Common myeloid progenitor, CD34-positive (primary cell): Measurements from ENCODE around the gene EXOC6.
A peak's percentile ranks its signal among the peaks of the same experiment; 100 is the strongest.

Source experiments
- CTCF ChIA-PET: fragments of 350-600 bp; sonication (Branson Sonifier 250); formaldehyde crosslinking; loops from one replicate; lab custom pipeline; 2021; ENCODE audit warnings: antibody characterized with exemption; lab: Charles Lee
- POLR2A ChIA-PET: fragments of 350-600 bp; sonication (Branson Sonifier 250); formaldehyde crosslinking; loops from one replicate; lab custom pipeline; 2021; ENCODE audit warnings: antibody characterized with exemption; lab: Charles Lee
- DNase-seq, 3 donors: peaks; one replicate each; pipeline versions ENCODE4 v3.0.0 to v3.0.0-alpha.2; 2013
- H3K27ac ChIP-seq, 2 experiments: 1 replicate in 1 of 2; 2 replicates in 1 of 2; pipeline ENCODE4 v1.7.0; 2013; ENCODE audit warnings: inconsistent platforms in 2 of 2, low read length in 2 of 2, mild to moderate bottlenecking in 2 of 2, low read depth in 1 of 2, moderate library complexity in 1 of 2; ENCODE audit not compliant: severe bottlenecking in 2 of 2, insufficient read depth in 1 of 2, poor library complexity in 1 of 2
- H3K27me3 ChIP-seq, 5 experiments: replicated peaks in 2 of 5; 1 replicate in 3 of 5; 2 replicates in 2 of 5; pipeline versions ENCODE4 v1.6.1 to v1.7.0; 2013; ENCODE audit warnings: low read length in 4 of 5, mild to moderate bottlenecking in 2 of 5, moderate library complexity in 2 of 5, inconsistent platforms in 1 of 5; ENCODE audit not compliant: insufficient read depth in 5 of 5, control insufficient read depth in 4 of 5
- H3K36me3 ChIP-seq, 4 experiments: 1 replicate in 2 of 4; 2 replicates in 2 of 4; pipeline versions ENCODE4 v1.6.1 to v1.7.0; 2013; ENCODE audit warnings: low read length in 3 of 4, control low read depth in 1 of 4, mild to moderate bottlenecking in 1 of 4; ENCODE audit not compliant: control insufficient read depth in 4 of 4, insufficient read depth in 4 of 4
- H3K4me1 ChIP-seq, 4 experiments: 1 replicate in 3 of 4; 2 replicates in 1 of 4; pipeline versions ENCODE4 v1.6.1 to v1.7.1; 2013; ENCODE audit warnings: low read length in 3 of 4, mild to moderate bottlenecking in 3 of 4, control low read depth in 1 of 4, inconsistent platforms in 1 of 4, moderate library complexity in 1 of 4; ENCODE audit not compliant: control insufficient read depth in 4 of 4, insufficient read depth in 4 of 4; ENCODE audit errors: control extremely low read depth in 1 of 4
- H3K4me3 ChIP-seq, 7 experiments: 1 replicate in 4 of 7; 2 replicates in 3 of 7; pipeline versions ENCODE4 v1.5.1 to v1.7.0; 2013; ENCODE audit warnings: mild to moderate bottlenecking in 7 of 7, low read length in 6 of 7, moderate library complexity in 6 of 7, inconsistent platforms in 2 of 7, low read depth in 2 of 7, control low read depth in 1 of 7; ENCODE audit not compliant: insufficient read depth in 4 of 7, control insufficient read depth in 1 of 7; ENCODE audit errors: extremely low read depth in 1 of 7
- H3K9me3 ChIP-seq, 5 experiments: 1 replicate in 4 of 5; 2 replicates in 1 of 5; pipeline versions ENCODE4 v1.6.1 to v1.7.1; 2013; ENCODE audit warnings: low read length in 4 of 5, mild to moderate bottlenecking in 2 of 5, inconsistent platforms in 1 of 5, low read depth in 1 of 5, moderate library complexity in 1 of 5; ENCODE audit not compliant: control insufficient read depth in 4 of 5, insufficient read depth in 2 of 5; ENCODE audit errors: control extremely low read depth in 1 of 5
- WGBS: methylation state at CpG from one replicate; pipeline ENCODE4 v1.1.5; 2013; ENCODE audit not compliant: insufficient coverage; 5-methylcytosine and 5-hydroxymethylcytosine counted together

The EXOC6 gene

GRCh38 chr10:92834331-92834730 is 14.0 kb upstream of the EXOC6 start:
- DNase-seq, result no peak
- H3K4me3 ChIP-seq, result no peak overlapping the region
- H3K4me1 ChIP-seq, result peaks cover 0 to 24% (median 16%) of the 10 kb centered on the region in 4 experiments
- H3K27me3 ChIP-seq, result no peaks in the 10 kb centered on the region
- 100% methylated on average over 2 of the region's 3 CpGs for WGBS
- ChIA-PET POLR2A (interaction anchor here (0.6 kb wide), 1 partner anchor 135 kb away, joined by 4 read pairs; no protein-coding TSS in a partner anchor), CTCF (interaction anchor here (1.2 to 4.1 kb wide), 5 partner anchors 8 to 46 kb away, joined by 3 to 22 read pairs (median 6); no protein-coding TSS in a partner anchor)
- H3K9me3 ChIP-seq, result no peaks in the 10 kb centered on the region
- H3K27ac ChIP-seq, result no peak overlapping the region
- H3K36me3 ChIP-seq, result no peaks in the 10 kb centered on the region

GRCh38 chr10:92834986-92835385 is 13.3 kb upstream of the EXOC6 start:
- ChIA-PET POLR2A (no interaction called here), CTCF (interaction anchor here (1.1 to 4.1 kb wide), 8 partner anchors 8 to 140 kb away, joined by 3 to 22 read pairs (median 6); no protein-coding TSS in a partner anchor)
- no peaks in the 10 kb centered on the region for H3K36me3 ChIP-seq
- H3K4me1 ChIP-seq, result peaks cover 0 to 28% (median 18%) of the 10 kb centered on the region in 4 experiments
- H3K4me3 ChIP-seq, result no peak overlapping the region
- H3K27me3 ChIP-seq, result no peaks in the 10 kb centered on the region
- H3K9me3 ChIP-seq, result no peaks in the 10 kb centered on the region
- DNase-seq, result no peak
- no peak overlapping the region for H3K27ac ChIP-seq

- H3K27ac ChIP-seq, result no peak overlapping the region
- H3K4me3 ChIP-seq, result no peak overlapping the region
- H3K36me3 ChIP-seq, result no peaks in the 10 kb centered on the region
- WGBS, result 100% methylated on average over 1 of the region's 4 CpGs
- CTCF ChIA-PET, result interaction anchor here (0.8 to 3.3 kb wide), 14 partner anchors 8 to 155 kb away, joined by 3 to 28 read pairs (median 4); partner anchors contain the start of gene EXOC6
- POLR2A ChIA-PET, result no interaction called here
- no peaks in the 10 kb centered on the region for H3K9me3 ChIP-seq
- no peaks in the 10 kb centered on the region for H3K27me3 ChIP-seq
- H3K4me1 ChIP-seq, result peaks cover 0 to 18% (median 9%) of the 10 kb centered on the region in 4 experiments
- peak in 1 of 3 donors; percentile 56 for DNase-seq
Observed at GRCh38 chr10:92837456-92837855, 10.9 kb upstream of the EXOC6 start.

GRCh38 chr10:92839191-92840085 is 8.9 kb upstream of the EXOC6 start:
- CTCF ChIA-PET, result interaction anchor here (0.8 to 3.3 kb wide), 7 partner anchors 8 to 44 kb away, joined by 3 to 28 read pairs (median 6); partner anchors contain the start of gene EXOC6

GRCh38 chr10:92844746-92845145 is 3.6 kb upstream of the EXOC6 start:
- POLR2A ChIA-PET, result no interaction called here
- CTCF ChIA-PET, result interaction anchor here (0.8 to 11.7 kb wide), 5 partner anchors 11 to 133 kb away, joined by 3 to 69 read pairs (median 8); no protein-coding TSS in a partner anchor

More at GRCh38 chr10:92839191-92840085, 8.9 kb upstream of the EXOC6 start:
- POLR2A ChIA-PET, result no interaction called here
- DNase-seq, result peak; percentile 65 to 86 (median 85)
- Histone ChIP-seq H3K27ac (no peak overlapping the region), H3K4me1 (peaks cover 7 to 28% (median 16%) of the 10 kb centered on the region in 4 experiments), H3K4me3 (no peak overlapping the region), H3K27me3 (no peaks in the 10 kb centered on the region), H3K9me3 (no peaks in the 10 kb centered on the region), H3K36me3 (no peaks in the 10 kb centered on the region)
- 44% methylated on average over 4 of the region's 10 CpGs for WGBS

GRCh38 chr10:92845921-92846320 is 2.4 kb upstream of the EXOC6 start:
- peaks cover 0 to 2% (median 0%) of the 10 kb centered on the region in 5 experiments for H3K9me3 ChIP-seq
- no peaks in the 10 kb centered on the region for H3K27me3 ChIP-seq
- peak in 2 of 3 donors; percentile 85 to 89 for DNase-seq
- peak overlapping the region in 1 of 2 experiments; percentile 45 for H3K27ac ChIP-seq
- no peaks in the 10 kb centered on the region for H3K36me3 ChIP-seq
- peaks cover 37 to 59% (median 49%) of the 10 kb centered on the region in 4 experiments for H3K4me1 ChIP-seq
- H3K4me3 ChIP-seq, result peak overlapping the region in 5 of 7 experiments; percentile 11 to 63 (median 24)
- ChIA-PET POLR2A (interaction anchor here (3.9 kb wide), 1 partner anchor 156 kb away, joined by 26 read pairs; the partner anchor contains the start of gene HHEX), CTCF (interaction anchor here (0.8 to 11.7 kb wide), 14 partner anchors 8 to 147 kb away, joined by 3 to 69 read pairs (median 4); no protein-coding TSS in a partner anchor)
- 3% methylated on average over 3 of the region's 4 CpGs for WGBS

More at GRCh38 chr10:92844746-92845145, 3.6 kb upstream of the EXOC6 start:
- H3K4me3 ChIP-seq, result no peak overlapping the region
- H3K27me3 ChIP-seq, result no peaks in the 10 kb centered on the region
- DNase-seq, result peak in 2 of 3 donors; percentile 52 to 59
- peaks cover 31 to 52% (median 43%) of the 10 kb centered on the region in 4 experiments for H3K4me1 ChIP-seq
- H3K36me3 ChIP-seq, result no peaks in the 10 kb centered on the region
- H3K27ac ChIP-seq, result no peak overlapping the region
- 100% methylated on average over 1 of the region's 3 CpGs for WGBS
- H3K9me3 ChIP-seq, result peaks cover 0 to 2% (median 0%) of the 10 kb centered on the region in 5 experiments
